Endothelial cell of umbilical vein (primary cell): ENCODE measurements around the gene KNTC1.

Source experiments
- CTCF ChIP-seq, 2 donors: IDR thresholded peaks; 1 replicate in 1 of 2; 2 replicates in 1 of 2; pipeline ENCODE4 v1.5.1; 2011; ENCODE audit warnings: low read length in 2 of 2, mild to moderate bottlenecking in 2 of 2, moderate library complexity in 2 of 2, control low read depth in 1 of 2, inconsistent platforms in 1 of 2, low read depth in 1 of 2; ENCODE audit not compliant: insufficient read depth in 1 of 2; ENCODE audit errors: extremely low read depth in 1 of 2
- JUN ChIP-seq: IDR thresholded peaks from 2 replicates; pipeline ENCODE4 v1.6.1; 2011; ENCODE audit warnings: borderline replicate concordance, low read depth; ENCODE audit not compliant: insufficient read length, insufficient read depth
- POLR2A ChIP-seq: IDR thresholded peaks from 2 replicates; pipeline ENCODE4 v1.6.1; 2012; ENCODE audit warnings: low read depth, mild to moderate bottlenecking, control low read depth, low read length
- POLR2AphosphoS5 ChIP-seq: IDR thresholded peaks from 2 replicates; pipeline ENCODE4 v1.6.1; 2012; ENCODE audit warnings: low read depth, mild to moderate bottlenecking, control low read depth, low read length, moderate library complexity; ENCODE audit not compliant: insufficient read depth

GRCh38 chr12:122508163-122508562, 18.9 kb upstream of the KNTC1 start:
- TF ChIP-seq POLR2AphosphoS5 = no peak
- no peak for TF ChIP-seq JUN
- TF ChIP-seq CTCF (IDR thresholded peaks at IDR 0.05; ENCODE audit: extremely low read depth in 1 of 2, insufficient read depth in 1 of 2, low read depth in 1 of 2, low read length in 2 of 2) = no peak
- TF ChIP-seq POLR2A = no peak
